ENCODE results near the gene BTBD9.
"Not testable (repeated sequence)": the region's sequence is repeated elsewhere in the genome, so short reads cannot be mapped to it uniquely, and the experiment has no call there.

BTBD9 gene

GRCh38 chr6:38429546-38429945, 210.2 kb downstream of the BTBD9 start:
- no peak for DNase-seq (ENCODE audit: low spot score)

- DNase-seq (ENCODE audit: low spot score), result no peak
These were observed 212.1 kb downstream of the BTBD9 start for GRCh38 chr6:38427492-38428210.

- not testable (repeated sequence) for DNase-seq (ENCODE audit: low spot score)
These were observed 213.8 kb downstream of the BTBD9 start for GRCh38 chr6:38425788-38426488.

GRCh38 chr6:38423746-38424145, 216.0 kb downstream of the BTBD9 start:
- no peak for DNase-seq (ENCODE audit: low spot score)

GRCh38 chr6:38420207-38420606, 219.5 kb downstream of the BTBD9 start:
- no peak for DNase-seq (ENCODE audit: low spot score)

- no peak for DNase-seq (ENCODE audit: low spot score)
These were observed 222.2 kb downstream of the BTBD9 start for GRCh38 chr6:38417521-38417920.

GRCh38 chr6:38415231-38416005, 224.3 kb downstream of the BTBD9 start:
- DNase-seq (ENCODE audit: low spot score), result no peak

- DNase-seq (ENCODE audit: low spot score), result peak; percentile 1
These were observed 226.5 kb downstream of the BTBD9 start for GRCh38 chr6:38413102-38413800.

- no peak for DNase-seq (ENCODE audit: low spot score)
These were observed 232.5 kb downstream of the BTBD9 start for GRCh38 chr6:38407192-38407591.

- DNase-seq (ENCODE audit: low spot score), result no peak
These were observed 233.6 kb downstream of the BTBD9 start for GRCh38 chr6:38406096-38406495.

GRCh38 chr6:38404900-38405556, 234.7 kb downstream of the BTBD9 start:
- peak; percentile 61 for DNase-seq (ENCODE audit: low spot score)

GRCh38 chr6:38404355-38404754, 235.4 kb downstream of the BTBD9 start:
- peak; percentile 28 for DNase-seq (ENCODE audit: low spot score)

GRCh38 chr6:38403548-38403947, 236.2 kb downstream of the BTBD9 start:
- no peak for DNase-seq (ENCODE audit: low spot score)

GRCh38 chr6:38400764-38401163, 239.0 kb downstream of the BTBD9 start:
- no peak for DNase-seq (ENCODE audit: low spot score)

- no peak for DNase-seq (ENCODE audit: low spot score)
These were observed 239.6 kb downstream of the BTBD9 start for GRCh38 chr6:38400101-38400500.

- DNase-seq (ENCODE audit: low spot score), result peak; percentile 54
These were observed 243.5 kb downstream of the BTBD9 start for GRCh38 chr6:38396209-38396608.

- DNase-seq (ENCODE audit: low spot score), result no peak
These were observed 245.7 kb downstream of the BTBD9 start for GRCh38 chr6:38393986-38394385.

GRCh38 chr6:38391626-38392579, 247.8 kb downstream of the BTBD9 start:
- peak; percentile 42 for DNase-seq (ENCODE audit: low spot score)

- DNase-seq (ENCODE audit: low spot score), result peak; percentile 76
These were observed 248.5 kb downstream of the BTBD9 start for GRCh38 chr6:38391206-38391605.

- no peak for DNase-seq (ENCODE audit: low spot score)
These were observed 249.9 kb downstream of the BTBD9 start for GRCh38 chr6:38389875-38390274.

GRCh38 chr6:38387971-38388370, 251.8 kb downstream of the BTBD9 start:
- DNase-seq (ENCODE audit: low spot score), result no peak

Data from kidney tubule cell (primary cell).